SU-DHL-6 (cell line): Measurements from ENCODE around the gene SYTL3.

Experiments used
- H2AFZ ChIP-seq: fragments of 200-600 bp; sonication (generic); 2 replicates; pipeline ENCODE4 v1.6.1; 2014; ENCODE audit warnings: low read depth, mild to moderate bottlenecking, moderate library complexity, mixed read lengths, antibody characterized with exemption, low read length; ENCODE audit not compliant: severe bottlenecking
- H3F3A ChIP-seq: fragments of 200-600 bp; shearing (Covaris generic); 2 replicates; pipeline ENCODE4 v1.6.0; 2016; ENCODE audit warnings: antibody characterized with exemption, mild to moderate bottlenecking; ENCODE audit not compliant: insufficient read depth
- H3K27ac ChIP-seq: fragments of 200-600 bp; sonication (generic); 2 replicates; pipeline ENCODE4 v1.5.1; 2016; ENCODE audit warnings: low read depth, mild to moderate bottlenecking, low read length, moderate library complexity, mixed read lengths
- H3K27me3 ChIP-seq: fragments of 200-600 bp; sonication (generic), shearing (Covaris generic); 2 replicates; pipeline ENCODE4 v1.6.0; 2014; ENCODE audit warnings: mild to moderate bottlenecking, low read length
- H3K36me3 ChIP-seq: fragments of 200-600 bp; sonication (generic); 2 replicates; pipeline ENCODE4 v1.6.1; 2014; ENCODE audit warnings: mild to moderate bottlenecking, low read length, mixed read lengths
- H3K4me2 ChIP-seq: fragments of 300-600, 200-600 bp; shearing (Covaris generic), sonication (generic); 2 replicates; pipeline ENCODE4 v1.6.0; 2014; ENCODE audit warnings: low read length, low read depth, mild to moderate bottlenecking; ENCODE audit not compliant: poor library complexity, severe bottlenecking
- H3K4me3 ChIP-seq: fragments of 200-600 bp; sonication (generic); 2 replicates; pipeline ENCODE4 v1.5.1; 2014; ENCODE audit warnings: antibody characterized with exemption, low read length, mild to moderate bottlenecking, mixed read lengths; ENCODE audit not compliant: insufficient read depth, poor library complexity, severe bottlenecking
- H3K79me2 ChIP-seq: fragments of 200-600 bp; sonication (generic); 2 replicates; pipeline ENCODE4 v1.6.1; 2014; ENCODE audit warnings: mild to moderate bottlenecking, low read length, moderate library complexity; ENCODE audit not compliant: insufficient read depth
- H3K9ac ChIP-seq: fragments of 200-600 bp; sonication (generic); 2 replicates; pipeline ENCODE4 v1.7.0; 2014; ENCODE audit warnings: mild to moderate bottlenecking, low read length
- H3K9me2 ChIP-seq: fragments of 200-600 bp; sonication (generic); replicated peaks from 2 replicates; pipeline ENCODE4 v1.6.1; 2014; ENCODE audit warnings: low read length; ENCODE audit not compliant: insufficient read depth
- H3K9me3 ChIP-seq: fragments of 200-600 bp; sonication (generic); 2 replicates; pipeline ENCODE4 v1.6.1; 2014; ENCODE audit warnings: low read length, mixed read lengths; ENCODE audit not compliant: insufficient read depth
- H4K20me1 ChIP-seq: fragments of 200-600 bp; sonication (generic); 2 replicates; pipeline ENCODE4 v1.6.1; 2014; ENCODE audit warnings: low read depth, mild to moderate bottlenecking, antibody characterized with exemption, low read length, moderate library complexity, mixed read lengths
- CTCF ChIP-seq: fragments of 200-600 bp; sonication (generic); IDR thresholded peaks from one replicate; pipeline ENCODE4 v1.5.1; 2017; ENCODE audit warnings: antibody characterized with exemption, mild to moderate bottlenecking, low read length, moderate library complexity; ENCODE audit not compliant: insufficient read depth, poor library complexity, severe bottlenecking
- EZH2phosphoT487 ChIP-seq: fragments of 200-600 bp; sonication (generic), shearing (Covaris generic); conservative IDR thresholded peaks from 2 replicates; pipeline ENCODE4 v1.6.1; 2018; ENCODE audit warnings: mild to moderate bottlenecking, antibody characterized with exemption, low read length, moderate library complexity, mixed read lengths

Gene SYTL3

GRCh38 chr6:158661156-158661685 lies 11.4 kb downstream of the SYTL3 start:
- Histone ChIP-seq H3K36me3 (no peaks in the 10 kb centered on the region), H3K4me3 (no peak overlapping the region), H3F3A (no peaks in the 10 kb centered on the region), H3K27ac (no peak overlapping the region), H3K4me2 (no peak overlapping the region), H3K79me2 (no peaks in the 10 kb centered on the region), H3K9me3 (no peaks in the 10 kb centered on the region), H4K20me1 (no peaks in the 10 kb centered on the region), H3K9me2 (no peaks in the 10 kb centered on the region), H3K27me3 (no peaks in the 10 kb centered on the region), H2AFZ (no peak overlapping the region), H3K9ac (no peak overlapping the region)
- TF ChIP-seq EZH2phosphoT487 (no peak), CTCF (no peak)

- Histone ChIP-seq H3K27me3 (no peaks in the 10 kb centered on the region), H3F3A (no peaks in the 10 kb centered on the region), H4K20me1 (no peaks in the 10 kb centered on the region), H3K9me3 (no peaks in the 10 kb centered on the region), H3K27ac (no peak overlapping the region), H3K9ac (no peak overlapping the region), H3K36me3 (no peaks in the 10 kb centered on the region), H3K4me2 (no peak overlapping the region), H3K79me2 (no peaks in the 10 kb centered on the region), H2AFZ (no peak overlapping the region), H3K9me2 (no peaks in the 10 kb centered on the region), H3K4me3 (no peak overlapping the region)
- no peak for TF ChIP-seq CTCF
- no peak for TF ChIP-seq EZH2phosphoT487
These were observed 12.7 kb downstream of the SYTL3 start for GRCh38 chr6:158662607-158662953.

- Histone ChIP-seq H4K20me1 (no peaks in the 10 kb centered on the region), H3K27me3 (no peaks in the 10 kb centered on the region), H3F3A (no peaks in the 10 kb centered on the region), H3K4me2 (no peak overlapping the region), H3K9me3 (no peaks in the 10 kb centered on the region), H3K4me3 (no peak overlapping the region), H2AFZ (no peak overlapping the region), H3K36me3 (no peaks in the 10 kb centered on the region), H3K9ac (no peak overlapping the region), H3K79me2 (no peaks in the 10 kb centered on the region), H3K27ac (no peak overlapping the region), H3K9me2 (no peaks in the 10 kb centered on the region)
- TF ChIP-seq EZH2phosphoT487 (no peak), CTCF (no peak)
These were observed 13.2 kb downstream of the SYTL3 start for GRCh38 chr6:158662954-158663624.
